HG02981 (cell line): ENCODE data around the gene FATE1.

Experiments
- ATAC-seq: cut with Tn5 transposase; IDR thresholded peaks from one replicate; pipeline ENCODE4 v1.9.1; 2021; ENCODE audit warnings: mild to moderate bottlenecking, moderate library complexity; ENCODE audit not compliant: unreplicated experiment

FATE1 gene

GRCh38 chrX:151741606-151742005 lies 25.8 kb downstream of the FATE1 start:
- ATAC-seq: no peak

DNA sequence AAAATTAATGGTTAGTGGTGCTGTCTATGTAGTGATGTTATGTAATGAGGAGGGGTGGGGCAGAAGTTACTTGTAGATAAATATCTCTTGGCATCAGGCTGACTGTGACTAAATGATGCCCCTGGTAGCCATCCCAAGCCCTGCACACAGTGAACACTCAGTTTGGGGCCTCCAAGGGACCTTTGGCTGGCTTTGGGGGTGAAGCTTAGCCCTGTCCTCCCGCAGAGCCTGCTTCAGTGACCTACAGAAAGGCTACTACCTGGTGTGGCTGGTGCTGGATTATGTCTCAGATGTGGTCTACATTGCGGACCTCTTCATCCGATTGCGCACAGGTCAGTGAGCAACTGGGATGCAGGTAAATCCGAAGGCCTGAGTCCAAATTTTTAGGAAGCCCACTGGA lies 26.5 kb downstream of the FATE1 start:
- no peak for ATAC-seq

DNA sequence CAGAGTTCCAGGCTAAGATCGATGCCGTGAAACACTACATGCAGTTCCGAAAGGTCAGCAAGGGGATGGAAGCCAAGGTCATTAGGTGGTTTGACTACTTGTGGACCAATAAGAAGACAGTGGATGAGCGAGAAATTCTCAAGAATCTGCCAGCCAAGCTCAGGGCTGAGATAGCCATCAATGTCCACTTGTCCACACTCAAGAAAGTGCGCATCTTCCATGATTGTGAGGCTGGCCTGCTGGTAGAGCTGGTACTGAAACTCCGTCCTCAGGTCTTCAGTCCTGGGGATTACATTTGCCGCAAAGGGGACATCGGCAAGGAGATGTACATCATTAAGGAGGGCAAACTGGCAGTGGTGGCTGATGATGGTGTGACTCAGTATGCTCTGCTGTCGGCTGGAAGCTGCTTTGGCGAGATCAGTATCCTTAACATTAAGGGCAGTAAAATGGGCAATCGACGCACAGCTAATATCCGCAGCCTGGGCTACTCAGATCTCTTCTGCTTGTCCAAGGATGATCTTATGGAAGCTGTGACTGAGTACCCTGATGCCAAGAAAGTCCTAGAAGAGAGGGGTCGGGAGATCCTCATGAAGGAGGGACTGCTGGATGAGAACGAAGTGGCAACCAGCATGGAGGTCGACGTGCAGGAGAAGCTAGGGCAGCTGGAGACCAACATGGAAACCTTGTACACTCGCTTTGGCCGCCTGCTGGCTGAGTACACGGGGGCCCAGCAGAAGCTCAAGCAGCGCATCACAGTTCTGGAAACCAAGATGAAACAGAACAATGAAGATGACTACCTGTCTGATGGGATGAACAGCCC lies 28.0 kb downstream of the FATE1 start:
- no peak for ATAC-seq

- ATAC-seq: no peak
These were observed 29.8 kb downstream of the FATE1 start for GRCh38 chrX:151745651-151746050.

GRCh38 chrX:151746502-151746901 lies 30.7 kb downstream of the FATE1 start:
- ATAC-seq: no peak

DNA sequence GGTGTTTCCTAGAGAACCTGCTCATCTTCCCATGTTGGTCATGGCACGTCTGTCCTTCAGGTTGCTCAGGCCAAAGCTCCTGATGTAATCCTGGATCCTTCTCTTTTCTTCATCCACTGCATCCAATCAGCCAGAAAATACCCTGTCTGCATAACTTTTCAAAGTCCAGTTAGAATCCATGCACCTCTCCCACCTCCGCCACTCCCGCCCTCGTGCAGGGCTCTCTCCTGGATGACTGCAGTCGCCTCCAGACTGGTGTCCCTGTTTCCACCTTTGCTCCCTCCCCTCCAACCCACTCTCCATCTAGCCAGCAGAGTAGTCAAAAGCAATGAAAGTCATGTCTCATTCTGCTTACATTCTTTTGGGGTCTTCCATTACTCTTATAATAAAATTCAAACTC lies 34.7 kb downstream of the FATE1 start:
- no peak for ATAC-seq

GRCh38 chrX:151752847-151753246 lies 37.0 kb downstream of the FATE1 start:
- ATAC-seq: no peak

GRCh38 chrX:151753313-151754046 lies 37.6 kb downstream of the FATE1 start:
- ATAC-seq: peak; percentile 85

DNA sequence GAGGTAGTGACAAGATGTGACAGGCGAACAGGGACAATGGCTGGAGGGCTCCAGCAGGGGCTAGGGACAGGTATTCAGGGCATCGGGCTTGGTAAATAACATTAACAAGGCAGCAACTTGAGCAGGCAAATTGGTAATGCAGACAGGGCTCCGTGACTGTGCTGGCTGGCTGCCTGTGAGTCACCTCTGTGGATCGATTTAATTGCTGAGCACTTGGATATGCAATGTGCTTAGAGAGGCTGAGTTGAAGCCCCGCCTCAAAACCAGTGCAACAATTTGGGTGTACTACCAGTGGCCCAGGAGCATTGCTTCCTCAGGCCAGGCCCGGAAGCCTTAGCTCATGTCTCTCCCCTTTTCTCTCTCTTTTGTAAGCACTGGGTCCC lies 38.2 kb downstream of the FATE1 start:
- ATAC-seq: no peak

DNA sequence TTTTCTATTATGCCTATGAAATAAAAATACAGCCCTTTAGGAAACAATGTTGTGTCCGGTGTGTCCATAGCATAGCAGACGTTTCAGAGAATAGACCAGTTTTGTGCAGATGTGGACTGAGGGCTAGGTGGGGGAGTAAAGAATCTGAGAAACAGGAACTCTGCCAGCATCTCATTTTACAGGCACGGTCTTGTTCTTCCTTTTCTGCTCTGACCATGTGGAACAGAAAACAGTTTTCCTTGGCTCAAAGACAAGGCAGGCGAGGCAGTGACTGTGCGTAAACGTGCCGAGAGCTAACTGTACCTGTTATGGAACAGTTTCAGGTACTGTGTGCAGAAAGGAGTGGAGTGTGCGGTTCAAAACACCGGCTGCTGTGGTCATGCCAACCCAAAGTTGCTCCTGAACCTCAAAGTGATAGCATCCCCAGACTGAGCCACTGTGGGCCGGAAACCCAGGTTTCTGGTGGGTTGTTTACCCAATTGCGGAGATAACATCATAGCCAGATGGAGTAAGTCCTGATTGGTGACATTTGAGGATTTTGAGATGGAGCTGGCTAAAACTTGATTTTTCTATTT lies 38.9 kb downstream of the FATE1 start:
- ATAC-seq: no peak

DNA sequence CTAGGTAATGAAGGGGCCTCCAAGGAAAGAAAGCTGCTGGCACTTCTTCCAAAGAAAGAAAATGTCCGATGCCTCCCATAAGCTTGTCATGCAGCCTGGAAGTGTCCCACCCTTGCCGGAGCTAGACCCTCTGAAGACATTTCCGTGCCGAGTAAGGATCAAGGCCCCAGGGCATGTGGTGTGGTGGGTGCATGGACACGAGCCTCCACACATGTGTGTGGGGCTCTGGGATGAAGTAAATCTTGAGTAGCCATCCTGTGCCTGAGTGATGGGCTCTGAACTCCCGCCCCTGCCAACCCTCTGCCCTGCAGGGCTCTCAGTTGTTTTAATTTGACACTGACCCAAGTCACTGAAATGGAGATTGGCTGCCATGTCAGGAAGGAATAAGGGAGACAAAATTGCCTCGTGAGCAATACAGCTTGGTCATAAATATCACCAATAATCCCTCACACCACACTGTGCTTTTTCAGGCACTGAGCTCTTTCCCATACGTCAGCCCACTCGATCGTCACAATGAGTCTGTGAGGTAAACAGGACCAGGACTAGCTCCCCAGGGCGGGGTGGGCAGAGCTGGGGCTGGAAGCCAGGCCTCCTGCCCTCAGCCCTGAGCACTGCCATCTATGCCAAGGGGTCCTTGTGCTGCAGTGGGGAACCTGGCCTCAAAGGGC lies 43.3 kb downstream of the FATE1 start:
- no peak for ATAC-seq

GRCh38 chrX:151762802-151763201 lies 47.0 kb downstream of the FATE1 start:
- no peak for ATAC-seq

- no peak for ATAC-seq
These were observed 47.9 kb downstream of the FATE1 start for GRCh38 chrX:151763711-151764110.

- no peak for ATAC-seq
These were observed 49.2 kb downstream of the FATE1 start for GRCh38 chrX:151765026-151765425.

DNA sequence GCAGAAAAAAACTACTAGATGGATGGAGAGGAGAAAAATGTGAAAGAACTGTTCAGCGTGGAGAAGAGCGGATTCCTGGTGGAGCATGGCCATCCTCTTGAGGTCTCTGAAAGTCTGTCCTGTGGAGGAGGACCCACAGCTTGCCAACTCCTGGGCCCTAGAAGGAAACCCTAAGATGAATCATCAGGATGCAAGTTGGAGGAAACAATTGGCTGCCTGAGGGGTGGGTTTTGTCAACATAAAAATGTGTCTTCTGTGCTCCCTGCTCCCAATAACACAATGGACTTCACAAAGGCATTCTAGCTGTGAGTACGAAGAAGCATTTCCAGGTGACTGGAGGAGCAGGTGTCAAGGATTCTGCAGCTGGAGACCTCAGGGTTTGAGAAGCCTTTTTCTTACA lies 55.9 kb downstream of the FATE1 start:
- no peak for ATAC-seq
